Left renal pelvis (tissue), 4 donors: Measurements from ENCODE around the gene EEF2. TPM values are rescaled to one million over a fixed set of nuclear protein-coding genes. Genes with fewer than 3 reads are reported as not detected.
"Not testable (repeated sequence)": the region's sequence is repeated elsewhere in the genome, so short reads cannot be mapped to it uniquely, and the experiment has no call there.

Experiments used
- DNase-seq, 4 donors: peaks; one replicate each; pipeline ENCODE4 v3.0.0-alpha.2; 2013; ENCODE audit warnings: low read depth in 4 of 4, low spot score in 3 of 4
- polyA plus RNA-seq, 4 donors: library from polyadenylated mRNA; unstranded; fragments of 120-200 nt; gene quantifications; one replicate each; pipeline ENCODE4 v1.2.1, GENCODE V29; 2013; ENCODE audit not compliant: insufficient read length in 4 of 4

Gene EEF2
- polyA plus RNA-seq, 4 donors = 1,527 to 1,864 (median 1,619) TPM

DNA sequence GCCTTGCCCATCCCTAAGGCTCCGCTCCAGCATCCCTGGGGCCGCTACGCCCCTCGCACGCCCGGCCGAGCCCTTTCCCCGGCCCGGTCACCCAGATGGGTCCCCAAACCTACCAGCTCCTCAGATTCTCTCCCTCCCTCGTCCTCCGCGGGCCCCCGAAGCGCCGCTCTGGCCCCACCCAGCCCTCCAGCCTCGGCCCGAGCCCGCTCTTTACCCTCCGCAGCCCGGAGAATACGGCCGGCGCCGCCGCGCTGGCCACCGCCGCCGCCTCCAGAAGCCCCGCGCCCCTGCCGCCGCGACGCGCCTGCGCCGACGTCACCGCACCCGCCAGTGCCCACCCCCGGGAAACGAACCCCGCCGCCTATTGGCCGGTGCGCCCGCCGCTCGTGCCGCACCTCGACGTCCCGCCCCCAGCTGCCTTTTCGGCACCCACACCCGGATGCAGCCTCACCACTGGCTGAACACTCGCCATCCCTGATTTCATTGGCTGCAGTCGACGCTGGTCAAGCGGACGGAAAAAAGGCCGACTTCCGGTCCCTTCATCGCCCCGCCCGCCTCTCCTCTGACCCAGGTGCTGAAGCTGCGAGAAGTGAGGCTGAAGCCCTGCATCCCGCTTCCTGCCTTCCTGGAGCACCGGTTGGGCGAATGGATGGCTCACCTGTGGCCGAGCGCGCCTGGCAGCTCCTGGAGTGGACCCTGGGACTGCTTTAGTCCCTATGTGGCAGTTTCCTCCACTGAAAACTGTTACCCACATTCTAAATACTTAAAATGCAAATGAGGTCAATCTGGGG, 14.3 kb downstream of the EEF2 start, which contains the start of gene DAPK3:
Gene DAPK3, minus strand, starts transcription at position 292 of the 791 bp plus-strand sequence. CDS start 1,364 bp downstream, outside the sequence.
- peak; percentile 90 to 95 (median 92) for DNase-seq

DNA sequence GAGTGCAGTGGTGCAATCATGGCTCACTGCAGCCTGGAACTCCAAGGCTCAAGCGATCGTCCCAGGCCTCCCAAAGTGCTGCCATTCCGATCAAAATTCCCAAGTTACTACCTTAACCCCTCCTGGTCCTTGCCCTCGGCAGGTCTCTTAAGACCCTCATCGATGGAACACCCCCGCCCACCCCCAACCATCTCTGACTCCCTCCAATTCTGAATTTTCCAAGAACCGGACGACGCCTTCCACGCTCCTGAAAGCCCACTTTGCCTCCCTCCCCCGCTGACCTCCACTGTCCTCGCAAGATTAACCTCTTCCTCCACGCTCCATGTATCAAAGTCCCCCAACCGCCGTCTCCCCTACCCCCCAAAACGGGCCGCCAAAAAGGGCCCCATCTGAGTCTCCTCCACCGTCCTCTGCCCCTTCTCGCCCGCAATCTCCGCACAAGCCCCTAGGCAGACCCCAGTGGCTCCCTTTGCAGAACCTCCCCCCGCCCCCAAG, 14.9 kb downstream of the EEF2 start:
- no peak for DNase-seq

DNA sequence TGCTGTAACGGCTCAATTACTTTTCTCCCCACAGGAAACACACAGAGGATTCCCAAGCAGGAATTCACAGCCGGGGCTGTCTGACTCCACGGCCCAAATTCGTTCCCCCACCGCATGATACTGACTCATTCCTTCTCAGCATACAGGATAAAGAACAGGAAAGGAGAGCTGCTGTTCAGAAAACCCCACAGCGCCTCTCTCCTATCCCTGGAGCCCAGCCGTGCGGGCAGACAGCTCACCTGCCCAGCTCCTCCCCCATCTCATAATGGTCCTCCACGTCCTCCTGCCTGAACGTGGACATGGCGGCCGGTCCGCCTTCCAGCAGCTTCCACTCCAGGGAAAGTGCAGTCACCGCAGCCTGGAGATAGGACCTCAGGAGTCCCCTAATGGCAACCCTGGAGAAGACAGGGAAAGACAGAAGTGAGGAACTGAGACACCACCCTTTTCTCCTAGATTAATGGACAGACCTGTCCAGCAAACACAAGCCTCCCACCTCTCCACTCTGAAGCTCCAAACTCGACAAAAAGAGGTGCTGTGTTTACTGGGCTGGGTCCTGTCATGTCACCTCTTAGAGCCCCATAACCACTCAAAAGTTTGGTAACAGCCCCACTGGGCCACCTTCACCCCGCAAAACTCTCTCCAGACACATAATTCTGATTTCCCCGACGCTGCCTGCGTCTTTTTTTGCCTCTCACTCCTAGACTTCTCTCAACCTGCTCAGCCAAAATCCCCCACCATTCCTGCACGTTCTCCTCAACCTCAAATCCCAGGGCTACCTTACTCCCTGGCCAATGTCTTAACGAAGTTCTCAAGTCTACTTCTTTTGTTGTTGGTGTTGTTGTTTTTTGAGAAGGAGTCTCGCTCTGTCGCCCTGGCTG, 15.6 kb downstream of the EEF2 start:
- no peak for DNase-seq

GRCh38 chr19:3968556-3969434, 16.5 kb downstream of the EEF2 start:
- peak; percentile 72 to 85 (median 80) for DNase-seq

- not testable (repeated sequence) for DNase-seq
Measured at GRCh38 chr19:3967983-3968382, 17.3 kb downstream of the EEF2 start.

DNA sequence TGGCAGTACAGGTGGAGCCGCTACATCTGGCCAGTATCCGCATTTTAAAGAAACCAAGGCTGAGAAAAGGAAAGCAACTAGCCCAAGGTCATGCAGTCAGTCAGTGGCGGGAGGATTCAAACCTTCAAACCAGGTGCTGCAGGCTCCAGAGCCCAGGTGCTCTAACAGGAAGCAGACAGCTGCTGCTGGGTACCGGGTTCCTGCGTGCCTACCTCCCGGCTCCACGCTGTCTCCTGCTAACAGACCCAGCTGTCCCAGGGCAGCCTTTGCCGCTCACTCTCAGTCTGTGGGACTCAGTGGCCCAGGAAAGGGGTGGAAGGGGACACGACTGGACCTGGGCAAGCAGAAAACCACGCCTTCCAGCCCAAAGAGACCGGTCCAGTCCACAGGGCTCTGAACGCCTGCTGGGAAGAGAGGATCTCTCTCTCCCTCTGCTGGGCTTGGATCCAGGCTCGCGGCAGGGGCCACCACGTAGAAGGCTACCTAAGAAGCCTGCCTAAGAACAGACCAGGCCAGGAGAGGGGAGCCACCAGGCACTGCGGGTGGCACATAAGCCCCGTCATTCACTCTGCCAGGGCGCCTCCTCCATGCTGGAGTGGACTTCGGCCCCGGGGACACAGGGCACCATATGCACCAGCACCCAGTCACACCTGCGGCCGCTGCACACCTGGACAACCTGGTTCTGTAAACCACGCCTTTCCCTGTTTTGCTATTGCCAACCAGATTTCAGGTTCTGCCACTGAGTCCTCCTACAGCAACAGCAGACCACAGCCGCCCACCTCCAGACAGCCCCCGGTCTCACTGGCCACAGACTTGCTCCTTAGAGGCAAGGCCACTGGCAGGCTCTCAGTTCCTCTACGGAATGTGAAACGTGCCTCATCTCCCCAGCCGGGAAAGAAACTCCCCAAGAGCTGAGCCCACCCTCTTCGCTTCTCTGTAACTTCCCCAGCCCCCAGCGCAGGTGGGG, 18.9 kb downstream of the EEF2 start:
- DNase-seq = no peak

DNA sequence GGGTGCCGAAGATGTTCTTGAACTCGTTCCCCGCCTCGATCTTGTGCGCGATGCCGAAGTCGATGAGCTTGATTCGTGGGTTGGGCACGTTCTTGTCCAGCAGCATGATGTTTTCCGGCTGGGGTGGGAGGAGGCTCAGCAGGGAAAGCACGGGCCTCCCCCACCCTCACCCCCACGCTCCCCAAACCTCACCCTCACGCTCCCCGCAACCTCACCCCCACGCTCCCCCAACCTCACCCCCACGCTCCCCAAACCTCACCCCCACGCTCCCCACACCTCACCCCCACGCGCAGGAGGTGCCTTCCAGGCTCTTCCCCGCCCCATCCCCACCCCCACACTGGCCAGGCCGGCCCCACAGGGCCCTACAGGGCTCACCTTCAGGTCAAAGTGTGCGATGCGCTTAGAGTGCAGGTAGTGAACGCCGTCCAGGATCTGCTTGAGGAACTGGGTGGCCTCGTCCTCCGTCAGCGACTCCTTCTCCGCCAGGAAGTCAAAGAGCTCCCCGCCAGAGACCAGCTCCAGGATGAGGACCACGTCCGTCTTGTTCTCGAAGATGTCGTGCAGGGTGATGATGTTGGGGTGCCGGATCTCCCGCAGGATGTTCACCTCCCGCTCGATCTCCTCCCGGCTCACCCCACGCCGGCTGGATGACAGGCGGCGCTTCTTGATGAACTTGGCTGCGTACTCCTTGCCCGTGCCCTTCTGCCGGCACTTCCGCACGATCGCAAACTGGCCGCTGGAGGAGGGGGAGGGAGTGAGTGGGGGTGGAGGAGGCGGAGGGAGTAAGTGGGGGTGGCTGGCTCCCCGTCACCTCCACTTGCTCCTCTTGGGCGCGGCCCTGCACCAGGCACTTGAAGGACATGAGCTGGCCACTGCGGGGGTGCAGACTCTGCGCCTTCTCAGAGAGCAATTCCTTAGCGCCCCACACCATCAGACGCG, 20.7 kb downstream of the EEF2 start:
- no peak for DNase-seq

DNA sequence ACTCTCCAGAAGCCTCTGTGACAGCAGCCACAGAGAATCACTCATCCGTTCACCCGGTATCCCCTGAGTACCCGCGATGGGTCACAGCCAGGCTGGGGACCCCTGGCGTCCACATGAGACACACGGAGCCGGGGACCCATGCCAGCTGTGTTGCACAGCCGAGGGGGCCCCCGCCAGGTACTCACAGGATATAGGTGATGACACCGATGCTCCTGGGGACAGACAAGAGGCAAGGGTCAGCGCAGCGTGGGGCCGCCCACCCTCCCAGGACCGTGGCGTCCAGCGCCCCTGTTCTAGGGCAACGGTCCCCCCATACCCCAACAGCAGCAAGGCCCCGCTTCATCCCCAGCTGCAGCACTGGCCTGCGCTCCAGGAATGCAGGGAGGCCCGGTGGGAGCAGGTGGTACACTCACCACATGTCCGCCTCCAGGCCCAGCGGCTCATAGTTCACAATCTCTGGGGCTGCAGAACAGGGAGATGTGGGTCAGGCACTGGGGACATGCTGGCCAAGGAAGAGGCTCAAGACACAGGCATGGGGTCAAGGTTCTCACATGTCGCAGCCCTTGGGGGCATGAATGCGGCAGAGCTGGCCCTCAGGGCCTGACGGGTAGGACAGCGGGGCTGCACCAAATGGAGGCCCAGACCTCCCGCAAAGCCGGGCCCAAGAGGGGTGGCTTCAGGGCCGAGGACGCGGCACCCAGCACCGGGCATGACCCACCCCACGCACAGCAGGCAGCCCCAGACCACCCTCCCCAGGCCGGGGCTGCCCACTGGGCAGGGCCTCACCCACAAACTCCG, 21.6 kb downstream of the EEF2 start:
- no peak for DNase-seq

- no peak for DNase-seq
Measured at GRCh38 chr19:3961007-3961406, 24.3 kb downstream of the EEF2 start.

DNA sequence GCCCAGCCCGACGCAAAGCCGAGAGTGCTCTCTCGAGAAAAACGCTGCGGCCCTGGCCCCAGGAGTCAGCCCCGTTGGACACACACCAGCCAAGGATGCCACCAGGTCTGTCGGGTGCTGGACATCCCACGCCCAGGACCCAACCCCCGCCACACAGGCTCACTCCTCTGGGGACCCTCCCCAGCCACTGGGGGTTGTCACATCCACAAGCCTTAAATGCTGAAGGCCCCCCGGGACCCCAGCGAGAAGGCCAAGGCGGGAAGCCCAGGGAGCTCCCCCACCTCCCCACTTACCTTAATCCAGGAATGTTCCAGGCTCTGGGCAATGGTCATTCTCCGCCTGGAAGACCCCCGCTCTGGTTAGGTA, 25.5 kb downstream of the EEF2 start:
- no peak for DNase-seq

GRCh38 chr19:3958836-3959765, 26.2 kb downstream of the EEF2 start:
- DNase-seq = no peak

- DNase-seq = no peak
Measured at GRCh38 chr19:3955688-3956087, 29.6 kb downstream of the EEF2 start.

- DNase-seq = not testable (repeated sequence)
Measured at GRCh38 chr19:3955276-3955675, 30.0 kb downstream of the EEF2 start.

GRCh38 chr19:3954107-3954506, 31.2 kb downstream of the EEF2 start:
- DNase-seq = no peak

GRCh38 chr19:3952755-3953276, 32.4 kb downstream of the EEF2 start:
- not testable (repeated sequence) for DNase-seq
